Upper lobe of left lung (tissue), 6 donors: ENCODE data around the gene CCDC148. TPM values are rescaled to one million over a fixed set of nuclear protein-coding genes. Genes with fewer than 3 reads are reported as not detected.

Source experiments
- ATAC-seq, 2 donors: fragments of 200-7000 bp; cut with Tn5 transposase; one replicate each; pipeline ENCODE4 v1.9.1; 2022; ENCODE audit warnings: mild to moderate bottlenecking in 2 of 2, moderate library complexity in 2 of 2; ENCODE audit not compliant: low FRiP score in 2 of 2
- DNase-seq, 2 donors: peaks; one replicate each; pipeline ENCODE4 v3.0.0-alpha.2; 2019 to 2020
- H3K27ac ChIP-seq, 4 donors: fragments of 200-600 bp; sonication (generic); one replicate each; pipeline ENCODE4 v1.5.1; 2016 to 2019
- H3K27me3 ChIP-seq, 4 donors: fragments of 200-600 bp; sonication (generic); one replicate each; pipeline ENCODE4 v1.5.1; 2017 to 2019
- H3K36me3 ChIP-seq, 4 donors: fragments of 200-600 bp; sonication (generic); one replicate each; pipeline ENCODE4 v1.5.1; 2016 to 2019
- H3K4me1 ChIP-seq, 4 donors: fragments of 200-600 bp; sonication (generic); one replicate each; pipeline ENCODE4 v1.5.1; 2018 to 2019
- H3K4me3 ChIP-seq, 4 donors: fragments of 200-600 bp; sonication (generic); one replicate each; pipeline ENCODE4 v1.5.1; 2017 to 2019; ENCODE audit warnings: mild to moderate bottlenecking in 2 of 4, moderate library complexity in 1 of 4
- H3K9me3 ChIP-seq, 4 donors: fragments of 200-600 bp; sonication (generic); one replicate each; pipeline ENCODE4 v1.5.1; 2018 to 2019
- EP300 ChIP-seq, 4 donors: sonication (generic); formaldehyde crosslinking; IDR thresholded peaks; one replicate each; pipeline ENCODE4 v1.5.1; 2017; ENCODE audit warnings: antibody characterized with exemption in 4 of 4, control low read depth in 2 of 4
- POLR2A ChIP-seq, 4 donors: fragments of 450-650 bp; IDR thresholded peaks; one replicate each; pipeline ENCODE4 v1.5.1; 2016 to 2017; ENCODE audit warnings: antibody characterized with exemption in 4 of 4, mild to moderate bottlenecking in 2 of 4
- POLR2AphosphoS5 ChIP-seq, 2 donors: sonication (generic); formaldehyde crosslinking; IDR thresholded peaks; one replicate each; pipeline ENCODE4 v1.5.1; 2017; ENCODE audit warnings: antibody characterized with exemption in 2 of 2
- whole genome bisulfite sequencing, 2 donors: methylation state at CpG; one replicate each; pipeline ENCODE4 v1.1.5; 2017 to 2018; 5-methylcytosine and 5-hydroxymethylcytosine counted together
- total RNA-seq, 6 donors: library from RNA; depleted of rRNA in 4 of 6; stranded (reverse); fragments of >200 nt in 4 of 6; gene quantifications; one replicate each; pipeline versions ENCODE4 v1.1.0 to v1.2.1, GENCODE V29; 2016 to 2021
- TF ChIP-seq, protein P1 (sequence below), 6 experiments: fragments of 450-650 bp in 4 of 6; fragments of 200-600 bp in 2 of 6; sonication (generic) in 2 of 6; IDR thresholded peaks; one replicate each; pipeline ENCODE4 v1.5.1; 2016 to 2019; ENCODE audit warnings: antibody characterized with exemption in 6 of 6
- donor health status: DM: no; HTN: no; CAD: no; lungs with moderate emphysema.
- donor health status: DM: no; HTN: yes; CAD: no; lungs with severe emphysema.

CCDC148 gene
- total RNA-seq, 6 donors from 2014 or later, result 0.69 to 4.2 (median 1.9) TPM

GRCh38 chr2:158174495-158174894 lies 282.1 kb downstream of the CCDC148 start:
- 70 to 80% methylated on average over 1 of the region's 1 CpG for WGBS, 2 donors
- Histone ChIP-seq H3K27me3 (no peaks in the 10 kb centered on the region), H3K9me3 (no peaks in the 10 kb centered on the region), H3K36me3 (no peaks in the 10 kb centered on the region), H3K4me3 (no peak overlapping the region), H3K27ac (no peak overlapping the region), H3K4me1 (no peaks in the 10 kb centered on the region)
- DNase-seq, result no peak
- ATAC-seq, result peak in 1 of 2 donors; percentile 57
- TF ChIP-seq, protein P1, sequence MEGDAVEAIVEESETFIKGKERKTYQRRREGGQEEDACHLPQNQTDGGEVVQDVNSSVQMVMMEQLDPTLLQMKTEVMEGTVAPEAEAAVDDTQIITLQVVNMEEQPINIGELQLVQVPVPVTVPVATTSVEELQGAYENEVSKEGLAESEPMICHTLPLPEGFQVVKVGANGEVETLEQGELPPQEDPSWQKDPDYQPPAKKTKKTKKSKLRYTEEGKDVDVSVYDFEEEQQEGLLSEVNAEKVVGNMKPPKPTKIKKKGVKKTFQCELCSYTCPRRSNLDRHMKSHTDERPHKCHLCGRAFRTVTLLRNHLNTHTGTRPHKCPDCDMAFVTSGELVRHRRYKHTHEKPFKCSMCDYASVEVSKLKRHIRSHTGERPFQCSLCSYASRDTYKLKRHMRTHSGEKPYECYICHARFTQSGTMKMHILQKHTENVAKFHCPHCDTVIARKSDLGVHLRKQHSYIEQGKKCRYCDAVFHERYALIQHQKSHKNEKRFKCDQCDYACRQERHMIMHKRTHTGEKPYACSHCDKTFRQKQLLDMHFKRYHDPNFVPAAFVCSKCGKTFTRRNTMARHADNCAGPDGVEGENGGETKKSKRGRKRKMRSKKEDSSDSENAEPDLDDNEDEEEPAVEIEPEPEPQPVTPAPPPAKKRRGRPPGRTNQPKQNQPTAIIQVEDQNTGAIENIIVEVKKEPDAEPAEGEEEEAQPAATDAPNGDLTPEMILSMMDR (IDR thresholded peaks at IDR 0.05), result no peak
- TF ChIP-seq POLR2AphosphoS5 (IDR thresholded peaks at IDR 0.05) (no peak), POLR2A (IDR thresholded peaks at IDR 0.05) (no peak), EP300 (IDR thresholded peaks at IDR 0.05) (no peak)

DNA sequence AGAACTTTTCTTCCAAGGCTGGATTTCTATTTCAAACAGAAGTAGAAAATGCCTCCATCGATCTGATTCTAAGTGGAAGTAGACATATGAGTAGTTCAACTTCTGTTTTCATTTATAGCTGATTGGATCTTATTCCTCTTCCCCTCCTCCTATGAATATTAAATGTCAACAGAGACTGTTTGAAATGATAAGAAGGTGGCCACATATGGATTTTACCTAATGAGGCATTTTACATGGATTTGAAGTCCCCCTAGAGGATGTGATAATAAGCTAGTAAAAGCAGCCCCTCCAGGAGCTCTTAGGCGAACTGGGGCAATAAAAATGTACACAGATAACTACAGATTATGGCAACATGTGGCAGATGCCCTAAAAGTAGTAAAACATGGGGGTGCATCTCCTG lies 283.8 kb downstream of the CCDC148 start:
- H3K4me3 ChIP-seq, result no peak overlapping the region
- no peaks in the 10 kb centered on the region for H3K36me3 ChIP-seq
- H3K27ac ChIP-seq, result no peak overlapping the region
- H3K4me1 ChIP-seq, result no peaks in the 10 kb centered on the region
- no peaks in the 10 kb centered on the region for H3K27me3 ChIP-seq
- TF ChIP-seq EP300 (IDR thresholded peaks at IDR 0.05) (no peak), POLR2A (IDR thresholded peaks at IDR 0.05) (no peak), POLR2AphosphoS5 (IDR thresholded peaks at IDR 0.05) (no peak)
- TF ChIP-seq, protein P1 (IDR thresholded peaks at IDR 0.05), result no peak
- WGBS, 2 donors, result 38 to 45% methylated on average over 2 of the region's 2 CpGs
- H3K9me3 ChIP-seq, result no peaks in the 10 kb centered on the region
- ATAC-seq, result no peak
- DNase-seq, result no peak

GRCh38 chr2:158154596-158154995 lies 302.0 kb downstream of the CCDC148 start:
- Histone ChIP-seq H3K27ac (no peak overlapping the region), H3K4me1 (no peaks in the 10 kb centered on the region), H3K4me3 (no peak overlapping the region), H3K36me3 (no peaks in the 10 kb centered on the region), H3K9me3 (no peaks in the 10 kb centered on the region), H3K27me3 (no peaks in the 10 kb centered on the region)
- DNase-seq, result no peak
- ATAC-seq, result no peak
- TF ChIP-seq POLR2AphosphoS5 (IDR thresholded peaks at IDR 0.05) (no peak), POLR2A (IDR thresholded peaks at IDR 0.05) (no peak), EP300 (IDR thresholded peaks at IDR 0.05) (no peak)
- TF ChIP-seq, protein P1 (IDR thresholded peaks at IDR 0.05), result no peak

GRCh38 chr2:158153270-158154015 lies 303.1 kb downstream of the CCDC148 start:
- Histone ChIP-seq H3K9me3 (no peaks in the 10 kb centered on the region), H3K27ac (no peak overlapping the region), H3K4me1 (no peaks in the 10 kb centered on the region), H3K36me3 (no peaks in the 10 kb centered on the region), H3K4me3 (no peak overlapping the region), H3K27me3 (no peaks in the 10 kb centered on the region)
- 94 to 100% methylated on average over 2 to 3 of the region's 3 CpGs for WGBS, 2 donors
- no peak for TF ChIP-seq EP300 (IDR thresholded peaks at IDR 0.05)
- TF ChIP-seq POLR2A (IDR thresholded peaks at IDR 0.05), result no peak
- DNase-seq (no peak), ATAC-seq (no peak)

DNA sequence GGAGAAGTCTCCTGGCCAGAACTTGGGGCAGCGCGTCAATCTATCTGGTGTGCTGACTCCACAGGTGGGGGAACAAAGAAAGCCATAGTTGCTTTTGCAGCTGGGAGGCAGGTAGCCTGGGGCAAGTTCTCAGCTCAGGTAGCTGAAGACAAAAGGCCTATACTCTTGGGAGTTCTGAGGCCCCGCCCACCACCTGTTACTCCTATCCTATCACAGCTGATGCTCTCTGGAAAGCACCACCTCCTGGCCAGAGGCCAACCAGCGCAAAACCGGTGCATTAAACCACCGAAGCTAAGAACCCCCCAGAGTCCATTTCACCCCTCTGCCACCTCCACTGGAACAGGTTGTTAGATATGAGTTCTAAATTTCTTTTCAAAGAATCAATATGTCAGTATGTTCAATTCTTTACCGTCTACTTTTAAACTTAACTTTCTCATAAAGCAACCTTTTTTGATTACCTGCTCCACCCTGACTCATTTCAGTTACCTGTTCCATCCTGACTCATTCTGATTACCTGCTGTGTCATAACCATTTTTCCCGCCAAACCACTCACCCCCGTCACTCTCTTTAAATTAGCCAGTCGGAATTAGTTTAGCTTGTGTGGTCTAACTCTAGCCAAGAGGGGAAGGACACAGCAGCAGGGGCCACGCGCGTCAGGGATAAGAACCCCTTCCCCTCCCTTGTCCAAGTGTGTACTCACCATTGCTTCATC lies 311.5 kb downstream of the CCDC148 start:
- 95 to 96% methylated on average over 13 of the region's 13 CpGs for WGBS, 2 donors
- no peaks in the 10 kb centered on the region for H3K27me3 ChIP-seq
- TF ChIP-seq POLR2AphosphoS5 (IDR thresholded peaks at IDR 0.05), result no peak
- TF ChIP-seq EP300 (IDR thresholded peaks at IDR 0.05), result no peak
- TF ChIP-seq, protein P1 (IDR thresholded peaks at IDR 0.05), result no peak
- TF ChIP-seq POLR2A (IDR thresholded peaks at IDR 0.05), result no peak
- ATAC-seq (no peak), DNase-seq (no peak)
- no peak overlapping the region for H3K4me3 ChIP-seq
- no peaks in the 10 kb centered on the region for H3K36me3 ChIP-seq
- H3K4me1 ChIP-seq, result no peaks in the 10 kb centered on the region
- H3K27ac ChIP-seq, result no peak overlapping the region
- peaks cover 0 to 3% (median 0%) of the 10 kb centered on the region in 4 donors for H3K9me3 ChIP-seq
